H1 (cell line): ENCODE results near the gene LPO. TPM values are rescaled to one million over a fixed set of nuclear protein-coding genes. Genes with fewer than 3 reads are reported as not detected.

Experiments
- BCL11A ChIP-seq, 2 experiments: IDR thresholded peaks; one replicate each; pipeline ENCODE4 v1.6.1; 2011; ENCODE audit warnings: low read depth in 2 of 2, low read length in 2 of 2, mild to moderate bottlenecking in 2 of 2
- CHD1 ChIP-seq: IDR thresholded peaks from 2 replicates; pipeline ENCODE4 v1.6.1; 2012; ENCODE audit warnings: low read depth, low read length, improper control_type of control experiment
- KDM5A ChIP-seq: fragments of 200-600 bp; IDR thresholded peaks from 2 replicates; pipeline ENCODE4 v1.7.1; 2012; ENCODE audit warnings: mild to moderate bottlenecking, low read length, inconsistent platforms, mixed read lengths
- RNF2 ChIP-seq: fragments of 200-900, 300-1000 bp; sonication (generic); IDR thresholded peaks from 2 replicates; pipeline ENCODE4 v1.7.1; 2016; ENCODE audit warnings: borderline replicate concordance, low read depth, mild to moderate bottlenecking, antibody characterized with exemption, low read length; ENCODE audit not compliant: poor library complexity, severe bottlenecking; ENCODE audit errors: missing control alignments
- RXRA ChIP-seq: IDR thresholded peaks from 2 replicates; pipeline ENCODE4 v1.6.1; 2011; ENCODE audit warnings: low read depth, mild to moderate bottlenecking, low read length, moderate library complexity; ENCODE audit not compliant: insufficient read depth
- SAP30 ChIP-seq: fragments of 300-600 bp; sonication (generic); IDR thresholded peaks from 2 replicates; pipeline ENCODE4 v1.7.1; 2012; ENCODE audit warnings: low read length, moderate library complexity, mild to moderate bottlenecking, inconsistent platforms; ENCODE audit not compliant: insufficient read depth, insufficient replicate concordance
- SIRT6 ChIP-seq: IDR thresholded peaks from one replicate; pipeline ENCODE4 v1.7.1; 2012; ENCODE audit warnings: low read length, inconsistent platforms
- polyA plus RNA-seq, 7 experiments: library from polyadenylated mRNA; depleted of rRNA in 3 of 7; stranded (reverse) in 5 of 7; unstranded in 2 of 7; fragments of >200 nt in 5 of 7; fragments of 200-250 nt in 2 of 7; gene quantifications; 1 replicate in 5 of 7; 2 replicates in 1 of 7; 4 replicates in 1 of 7; pipeline versions ENCODE4 v1.2.1 to v1.2.3, GENCODE V29; 2011 to 2013; ENCODE audit warnings: missing spikeins in 2 of 7, mixed read lengths in 2 of 7
- total RNA-seq: library from RNA; stranded (reverse); fragmentation: NEBNext Ultra II Directional; extraction: Animal tissue kit (Norgen Biotek cat#: 25700); gene quantifications from 2 replicates; pipeline ENCODE4 v1.2.1, GENCODE V29; 2021
- TF ChIP-seq, protein P1 (sequence below): fragments of 300-600 bp; sonication (generic); IDR thresholded peaks from 2 replicates; pipeline ENCODE4 v1.7.1; 2012; ENCODE audit warnings: low read length, moderate library complexity, mild to moderate bottlenecking, inconsistent platforms; ENCODE audit not compliant: insufficient replicate concordance

LPO gene
- total and polyA plus RNA-seq, 2 of the 8 experiments (the other 6 are each of a cell fraction or from before 2014, with no cell fraction given) = 0.38 to 0.52 TPM

DNA sequence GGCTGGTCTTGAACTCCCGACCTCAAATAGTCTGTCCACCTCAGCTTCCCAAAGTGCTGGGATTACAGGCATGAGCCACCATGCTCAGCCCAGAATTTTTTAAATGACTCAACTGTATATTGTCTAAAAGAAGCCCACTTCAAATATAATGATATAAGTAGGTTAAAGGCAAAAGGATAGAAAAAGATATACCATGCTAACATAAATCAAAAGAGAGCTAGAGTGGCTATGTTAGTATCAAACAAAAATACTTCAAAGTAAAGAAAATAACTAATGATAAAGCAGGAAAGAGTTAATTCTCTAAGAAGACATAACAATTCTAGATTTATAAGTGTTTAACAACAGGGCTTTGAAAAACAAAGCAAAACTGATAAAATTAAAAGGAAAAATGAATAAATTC is 55.6 kb downstream of the LPO start (continued):
- TF ChIP-seq, protein P1, sequence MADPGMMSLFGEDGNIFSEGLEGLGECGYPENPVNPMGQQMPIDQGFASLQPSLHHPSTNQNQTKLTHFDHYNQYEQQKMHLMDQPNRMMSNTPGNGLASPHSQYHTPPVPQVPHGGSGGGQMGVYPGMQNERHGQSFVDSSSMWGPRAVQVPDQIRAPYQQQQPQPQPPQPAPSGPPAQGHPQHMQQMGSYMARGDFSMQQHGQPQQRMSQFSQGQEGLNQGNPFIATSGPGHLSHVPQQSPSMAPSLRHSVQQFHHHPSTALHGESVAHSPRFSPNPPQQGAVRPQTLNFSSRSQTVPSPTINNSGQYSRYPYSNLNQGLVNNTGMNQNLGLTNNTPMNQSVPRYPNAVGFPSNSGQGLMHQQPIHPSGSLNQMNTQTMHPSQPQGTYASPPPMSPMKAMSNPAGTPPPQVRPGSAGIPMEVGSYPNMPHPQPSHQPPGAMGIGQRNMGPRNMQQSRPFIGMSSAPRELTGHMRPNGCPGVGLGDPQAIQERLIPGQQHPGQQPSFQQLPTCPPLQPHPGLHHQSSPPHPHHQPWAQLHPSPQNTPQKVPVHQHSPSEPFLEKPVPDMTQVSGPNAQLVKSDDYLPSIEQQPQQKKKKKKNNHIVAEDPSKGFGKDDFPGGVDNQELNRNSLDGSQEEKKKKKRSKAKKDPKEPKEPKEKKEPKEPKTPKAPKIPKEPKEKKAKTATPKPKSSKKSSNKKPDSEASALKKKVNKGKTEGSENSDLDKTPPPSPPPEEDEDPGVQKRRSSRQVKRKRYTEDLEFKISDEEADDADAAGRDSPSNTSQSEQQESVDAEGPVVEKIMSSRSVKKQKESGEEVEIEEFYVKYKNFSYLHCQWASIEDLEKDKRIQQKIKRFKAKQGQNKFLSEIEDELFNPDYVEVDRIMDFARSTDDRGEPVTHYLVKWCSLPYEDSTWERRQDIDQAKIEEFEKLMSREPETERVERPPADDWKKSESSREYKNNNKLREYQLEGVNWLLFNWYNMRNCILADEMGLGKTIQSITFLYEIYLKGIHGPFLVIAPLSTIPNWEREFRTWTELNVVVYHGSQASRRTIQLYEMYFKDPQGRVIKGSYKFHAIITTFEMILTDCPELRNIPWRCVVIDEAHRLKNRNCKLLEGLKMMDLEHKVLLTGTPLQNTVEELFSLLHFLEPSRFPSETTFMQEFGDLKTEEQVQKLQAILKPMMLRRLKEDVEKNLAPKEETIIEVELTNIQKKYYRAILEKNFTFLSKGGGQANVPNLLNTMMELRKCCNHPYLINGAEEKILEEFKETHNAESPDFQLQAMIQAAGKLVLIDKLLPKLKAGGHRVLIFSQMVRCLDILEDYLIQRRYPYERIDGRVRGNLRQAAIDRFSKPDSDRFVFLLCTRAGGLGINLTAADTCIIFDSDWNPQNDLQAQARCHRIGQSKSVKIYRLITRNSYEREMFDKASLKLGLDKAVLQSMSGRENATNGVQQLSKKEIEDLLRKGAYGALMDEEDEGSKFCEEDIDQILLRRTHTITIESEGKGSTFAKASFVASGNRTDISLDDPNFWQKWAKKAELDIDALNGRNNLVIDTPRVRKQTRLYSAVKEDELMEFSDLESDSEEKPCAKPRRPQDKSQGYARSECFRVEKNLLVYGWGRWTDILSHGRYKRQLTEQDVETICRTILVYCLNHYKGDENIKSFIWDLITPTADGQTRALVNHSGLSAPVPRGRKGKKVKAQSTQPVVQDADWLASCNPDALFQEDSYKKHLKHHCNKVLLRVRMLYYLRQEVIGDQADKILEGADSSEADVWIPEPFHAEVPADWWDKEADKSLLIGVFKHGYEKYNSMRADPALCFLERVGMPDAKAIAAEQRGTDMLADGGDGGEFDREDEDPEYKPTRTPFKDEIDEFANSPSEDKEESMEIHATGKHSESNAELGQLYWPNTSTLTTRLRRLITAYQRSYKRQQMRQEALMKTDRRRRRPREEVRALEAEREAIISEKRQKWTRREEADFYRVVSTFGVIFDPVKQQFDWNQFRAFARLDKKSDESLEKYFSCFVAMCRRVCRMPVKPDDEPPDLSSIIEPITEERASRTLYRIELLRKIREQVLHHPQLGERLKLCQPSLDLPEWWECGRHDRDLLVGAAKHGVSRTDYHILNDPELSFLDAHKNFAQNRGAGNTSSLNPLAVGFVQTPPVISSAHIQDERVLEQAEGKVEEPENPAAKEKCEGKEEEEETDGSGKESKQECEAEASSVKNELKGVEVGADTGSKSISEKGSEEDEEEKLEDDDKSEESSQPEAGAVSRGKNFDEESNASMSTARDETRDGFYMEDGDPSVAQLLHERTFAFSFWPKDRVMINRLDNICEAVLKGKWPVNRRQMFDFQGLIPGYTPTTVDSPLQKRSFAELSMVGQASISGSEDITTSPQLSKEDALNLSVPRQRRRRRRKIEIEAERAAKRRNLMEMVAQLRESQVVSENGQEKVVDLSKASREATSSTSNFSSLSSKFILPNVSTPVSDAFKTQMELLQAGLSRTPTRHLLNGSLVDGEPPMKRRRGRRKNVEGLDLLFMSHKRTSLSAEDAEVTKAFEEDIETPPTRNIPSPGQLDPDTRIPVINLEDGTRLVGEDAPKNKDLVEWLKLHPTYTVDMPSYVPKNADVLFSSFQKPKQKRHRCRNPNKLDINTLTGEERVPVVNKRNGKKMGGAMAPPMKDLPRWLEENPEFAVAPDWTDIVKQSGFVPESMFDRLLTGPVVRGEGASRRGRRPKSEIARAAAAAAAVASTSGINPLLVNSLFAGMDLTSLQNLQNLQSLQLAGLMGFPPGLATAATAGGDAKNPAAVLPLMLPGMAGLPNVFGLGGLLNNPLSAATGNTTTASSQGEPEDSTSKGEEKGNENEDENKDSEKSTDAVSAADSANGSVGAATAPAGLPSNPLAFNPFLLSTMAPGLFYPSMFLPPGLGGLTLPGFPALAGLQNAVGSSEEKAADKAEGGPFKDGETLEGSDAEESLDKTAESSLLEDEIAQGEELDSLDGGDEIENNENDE = no peak
- no peak for TF ChIP-seq CHD1
- TF ChIP-seq SIRT6 = no peak
- no peak for TF ChIP-seq BCL11A (IDR thresholded peaks at IDR 0.05; ENCODE audit: low read depth in 2 of 2, low read length in 2 of 2)
- TF ChIP-seq RNF2 = no peak
- TF ChIP-seq KDM5A = no peak
- TF ChIP-seq RXRA = no peak
- TF ChIP-seq SAP30 = no peak
